Stimulated activated CD8-positive, alpha-beta memory T cell treated with anti-CD3 and anti-CD28 coated beads, Interleukin-15, amount 100 ng/mL, for 24 hours (primary cell): Measurements from ENCODE around the gene KLHL29.

ENCODE experiments used
- DNase-seq: peaks from one replicate; pipeline ENCODE4 v3.0.0-alpha.2; 2020; ENCODE audit warnings: low read depth

The KLHL29 gene

DNA sequence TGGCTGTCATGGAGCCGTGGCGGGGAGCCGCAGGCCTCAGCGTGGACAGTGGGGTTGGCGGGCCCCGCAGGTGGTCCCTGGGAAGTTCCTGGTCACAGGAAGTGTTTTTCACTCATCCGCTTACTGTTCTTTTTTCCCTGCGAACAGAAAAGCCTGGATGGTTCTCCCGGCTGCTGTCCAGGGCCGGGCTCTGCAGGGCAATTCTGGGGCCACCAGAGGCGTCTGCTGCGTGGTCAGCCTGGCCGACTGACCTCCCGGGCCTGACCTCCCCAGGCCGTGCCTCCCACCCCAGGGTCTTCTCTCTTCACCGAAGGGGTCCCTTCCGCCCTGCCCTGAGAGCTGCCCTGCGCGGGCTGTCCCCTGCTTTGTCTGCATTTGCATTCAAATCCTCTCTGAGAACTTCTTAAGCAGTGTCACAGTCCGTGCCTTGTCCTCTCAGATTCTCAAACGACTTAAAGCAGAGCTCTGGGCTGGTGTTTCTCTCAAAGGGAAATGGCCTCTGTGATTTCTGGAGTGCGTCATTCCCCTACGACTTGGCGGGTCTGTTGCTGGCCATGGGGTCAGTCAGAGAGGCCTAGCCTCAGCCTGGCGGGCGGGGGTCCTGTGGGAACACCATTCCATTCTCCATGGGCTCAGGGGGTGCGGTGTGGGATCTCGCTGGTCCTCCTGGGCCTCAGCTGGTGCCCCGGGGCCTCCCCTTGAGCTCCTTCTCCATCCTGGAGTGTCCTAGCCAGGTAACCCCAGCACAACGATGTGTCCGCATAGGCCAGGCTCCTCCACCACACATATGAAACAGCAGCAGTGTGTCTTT is 38.3 kb downstream of the KLHL29 start:
- no peak for DNase-seq

DNA sequence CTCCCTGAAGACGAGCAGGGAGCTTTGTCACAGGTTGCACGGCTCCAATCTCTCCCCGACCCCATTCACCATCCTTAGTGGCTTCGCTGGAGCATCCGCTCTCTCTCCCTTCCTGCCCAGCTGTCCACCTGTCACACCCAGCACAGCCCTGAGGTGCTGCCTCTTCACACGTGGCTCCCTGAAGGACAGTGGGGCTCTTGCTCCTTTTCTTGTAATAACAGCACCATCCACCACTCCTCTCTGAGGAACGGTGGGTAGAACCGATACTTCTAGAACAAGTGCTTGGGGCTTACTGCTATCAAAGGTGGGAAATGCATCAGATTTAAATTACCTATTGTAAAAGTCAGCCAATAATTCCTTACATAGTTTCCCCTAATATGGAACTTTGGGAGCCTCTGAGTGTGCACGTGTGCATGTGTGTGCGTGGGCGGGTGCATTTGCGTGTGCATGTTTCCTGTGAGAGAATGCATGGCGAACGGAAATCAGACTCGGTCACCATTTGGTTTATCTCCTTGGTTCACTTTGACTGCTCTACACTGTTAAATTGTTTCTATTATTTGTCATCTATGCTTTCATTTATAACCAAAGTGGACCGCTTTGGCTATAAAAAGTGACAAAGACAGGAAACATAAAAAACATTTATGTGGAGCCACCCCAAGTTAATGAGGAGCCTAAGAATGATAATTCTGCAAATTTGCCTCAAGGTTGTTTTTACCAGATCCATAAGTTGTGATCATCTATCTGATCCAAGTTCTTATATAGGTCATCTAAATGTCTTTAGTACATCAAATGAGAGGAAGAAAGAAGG is 39.1 kb downstream of the KLHL29 start:
- DNase-seq, result no peak

DNA sequence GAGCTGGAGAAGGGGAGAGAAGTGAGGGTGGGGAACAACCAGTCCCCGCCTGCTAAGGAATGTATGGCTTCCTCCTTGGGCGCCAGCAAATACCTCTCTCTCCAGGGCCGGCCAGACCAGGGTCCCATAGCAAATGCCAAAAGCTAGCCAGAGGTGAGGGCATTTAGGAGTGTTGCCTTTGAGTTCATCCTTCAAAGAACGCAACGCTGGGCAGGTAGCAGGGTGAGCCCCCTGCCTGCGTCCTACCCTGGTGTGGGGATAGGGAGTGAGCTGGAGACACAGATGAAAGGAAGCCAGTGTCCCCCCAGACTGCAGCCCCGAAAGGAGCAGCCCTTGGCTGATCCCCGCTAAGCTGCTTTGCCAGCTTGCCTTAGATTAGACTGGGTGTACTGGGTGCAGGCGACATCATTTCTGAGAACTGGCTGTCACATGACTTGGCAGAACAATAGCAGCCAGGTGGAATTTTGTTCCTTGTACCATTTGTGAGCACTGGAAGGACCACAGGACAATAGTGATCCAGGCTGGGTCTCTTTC is 40.4 kb downstream of the KLHL29 start:
- DNase-seq, result no peak

- no peak for DNase-seq
Observed at GRCh38 chr2:23425885-23426262, 40.9 kb downstream of the KLHL29 start.

DNA sequence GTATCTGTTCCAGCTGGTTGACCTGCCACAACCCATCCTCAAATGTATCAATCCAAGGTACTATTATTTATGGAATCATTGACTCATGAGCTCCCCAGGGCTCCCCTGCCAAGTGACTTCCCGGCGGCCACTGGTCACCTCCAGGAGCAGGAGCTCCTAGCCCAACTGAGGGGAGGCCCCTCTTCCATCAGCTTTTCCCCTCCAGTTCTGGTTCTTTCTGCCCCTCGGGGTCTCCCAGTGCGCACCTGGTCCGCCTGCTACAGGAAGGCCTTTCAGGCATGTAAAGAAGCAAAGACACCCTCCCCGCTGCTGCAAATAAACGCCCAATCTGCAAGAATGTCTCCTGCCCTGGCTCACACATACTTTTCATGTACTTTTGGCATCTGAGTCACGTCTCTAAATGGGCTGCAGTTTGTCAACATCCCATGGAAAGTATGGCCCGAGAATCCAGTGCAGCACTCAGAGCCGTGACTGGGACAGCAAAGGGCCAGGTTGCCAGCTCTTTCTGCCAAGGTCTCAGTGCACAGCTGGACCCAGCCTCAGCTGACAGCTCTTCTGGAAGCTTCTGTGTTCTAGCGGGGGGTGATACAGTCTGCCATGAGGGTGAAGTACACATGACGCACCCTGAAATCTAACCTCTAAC is 41.4 kb downstream of the KLHL29 start:
- no peak for DNase-seq

DNA sequence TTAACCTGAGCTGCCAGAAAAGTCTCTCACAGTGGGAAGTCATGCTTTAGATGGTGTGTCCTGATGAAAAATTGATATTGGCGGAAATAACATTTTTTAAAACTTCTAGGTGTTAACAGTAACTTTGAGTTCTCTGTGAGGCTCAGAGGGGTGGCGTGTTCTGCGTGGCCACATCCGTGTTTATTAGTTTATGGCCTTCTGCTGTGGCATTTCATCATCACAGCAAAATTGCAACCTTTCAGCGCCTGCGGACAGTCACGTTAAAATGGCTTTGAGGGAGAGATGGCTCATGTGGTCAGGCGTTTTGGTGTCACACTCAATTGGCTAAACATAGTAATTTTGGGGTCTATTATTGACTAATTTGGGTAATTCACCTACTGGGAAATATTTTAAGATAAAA is 42.4 kb downstream of the KLHL29 start:
- no peak for DNase-seq

- DNase-seq, result no peak
Observed at GRCh38 chr2:23427976-23428375, 43.0 kb downstream of the KLHL29 start.

DNA sequence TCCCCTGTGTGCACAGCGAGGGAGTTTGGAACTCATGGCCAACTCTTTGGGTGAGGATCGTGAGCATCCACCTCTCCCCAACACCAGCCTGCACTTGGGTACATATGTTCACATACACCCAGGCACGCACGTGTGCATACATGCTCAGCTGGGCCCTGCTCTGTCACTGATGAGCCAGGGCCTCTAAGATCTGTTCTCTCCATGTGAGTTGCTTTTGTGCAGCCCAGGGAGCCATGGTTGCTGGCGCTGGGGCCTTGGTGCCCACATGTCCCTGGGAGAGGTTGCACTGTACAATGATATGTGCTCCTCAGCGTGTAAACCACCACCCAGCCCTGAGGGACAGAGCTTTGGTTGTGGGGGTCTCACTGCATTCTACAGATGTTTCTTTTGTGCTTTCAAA is 44.1 kb downstream of the KLHL29 start:
- no peak for DNase-seq

DNA sequence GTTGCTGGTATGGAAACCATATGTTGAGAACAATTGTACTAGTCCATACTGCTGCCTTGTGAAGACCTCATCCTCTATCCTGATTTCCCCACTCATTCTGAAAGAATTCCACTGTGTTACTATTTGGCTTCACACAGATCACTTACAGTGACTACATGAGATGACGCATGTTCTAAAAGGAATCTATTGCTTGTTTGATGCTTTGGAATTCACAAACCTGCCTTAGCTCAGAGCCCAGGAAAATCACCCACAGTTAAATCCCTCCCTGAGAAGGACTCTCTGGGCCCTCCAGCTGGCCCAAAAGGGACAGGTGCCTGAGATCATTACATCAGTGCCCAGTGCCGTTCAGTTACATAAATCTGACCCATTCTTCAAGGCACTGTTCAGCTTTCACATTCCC is 45.3 kb downstream of the KLHL29 start:
- DNase-seq, result no peak

- DNase-seq, result no peak
Observed at GRCh38 chr2:23432531-23432930, 47.6 kb downstream of the KLHL29 start.

DNA sequence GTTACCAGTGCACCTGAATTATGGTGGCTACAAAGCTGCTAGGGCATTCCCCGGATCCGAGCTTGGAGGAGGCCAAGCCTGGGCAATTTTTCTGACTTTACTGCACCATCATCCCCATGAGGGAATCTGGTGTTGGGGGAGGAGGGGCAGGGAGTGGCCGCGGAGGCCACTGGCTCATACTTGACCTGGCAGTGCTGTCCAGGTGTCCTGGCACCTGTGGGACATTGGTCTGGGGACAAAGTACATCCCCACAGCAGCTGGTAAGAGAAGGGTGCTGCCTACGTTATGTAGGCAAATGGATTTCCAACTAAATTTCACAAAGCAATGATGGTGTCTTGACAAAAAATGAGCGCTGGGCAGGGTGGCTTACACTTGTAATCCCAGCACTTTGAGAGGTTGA is 48.3 kb downstream of the KLHL29 start:
- DNase-seq, result no peak

- no peak for DNase-seq
Observed at GRCh38 chr2:23434721-23435121, 49.7 kb downstream of the KLHL29 start.

DNA sequence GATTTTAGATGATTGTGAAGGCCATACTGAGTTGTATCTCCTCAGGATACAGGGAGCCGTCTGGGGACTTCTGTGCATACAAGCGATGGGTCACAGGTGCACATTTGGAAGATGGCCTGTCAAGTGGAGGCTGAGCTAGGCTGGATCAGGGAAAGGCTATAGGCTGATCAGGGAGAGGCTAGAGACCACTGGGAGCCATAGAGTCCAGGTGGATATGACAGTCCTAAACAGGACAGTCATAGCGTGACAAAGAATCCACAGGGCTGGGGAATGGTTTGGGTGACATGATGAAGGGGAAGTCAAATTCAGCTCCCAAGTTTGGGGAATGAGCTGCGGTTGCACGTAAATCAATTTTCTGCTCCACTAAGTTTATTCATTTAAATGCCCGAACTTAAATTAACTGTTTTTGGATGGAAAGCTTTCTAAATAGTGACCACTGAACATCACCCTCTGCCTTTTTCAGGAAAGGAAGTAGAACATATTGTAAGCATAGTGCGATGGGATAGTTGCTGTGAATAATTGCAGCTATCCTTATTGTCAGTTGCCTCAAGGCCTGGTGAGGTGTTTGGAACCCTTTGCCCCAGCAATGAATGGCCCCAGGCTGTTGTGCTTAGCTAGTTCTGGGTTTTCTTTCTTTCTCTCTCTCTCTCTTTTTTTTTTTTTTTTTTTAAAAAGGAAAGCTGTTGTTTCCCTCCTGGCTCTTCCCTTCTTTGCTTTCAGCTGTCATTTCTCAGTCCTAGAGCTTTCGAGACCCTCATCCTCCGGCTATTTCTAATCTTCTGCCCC is 50.5 kb downstream of the KLHL29 start:
- no peak for DNase-seq

GRCh38 chr2:23436346-23437098 is 51.5 kb downstream of the KLHL29 start:
- DNase-seq, result no peak

- no peak for DNase-seq
Observed at GRCh38 chr2:23441414-23441813, 56.4 kb downstream of the KLHL29 start.

- no peak for DNase-seq
Observed at GRCh38 chr2:23445450-23445868, 60.5 kb downstream of the KLHL29 start.

- no peak for DNase-seq
Observed at GRCh38 chr2:23446916-23447315, 61.9 kb downstream of the KLHL29 start.

GRCh38 chr2:23447405-23447804 is 62.4 kb downstream of the KLHL29 start:
- DNase-seq, result no peak

DNA sequence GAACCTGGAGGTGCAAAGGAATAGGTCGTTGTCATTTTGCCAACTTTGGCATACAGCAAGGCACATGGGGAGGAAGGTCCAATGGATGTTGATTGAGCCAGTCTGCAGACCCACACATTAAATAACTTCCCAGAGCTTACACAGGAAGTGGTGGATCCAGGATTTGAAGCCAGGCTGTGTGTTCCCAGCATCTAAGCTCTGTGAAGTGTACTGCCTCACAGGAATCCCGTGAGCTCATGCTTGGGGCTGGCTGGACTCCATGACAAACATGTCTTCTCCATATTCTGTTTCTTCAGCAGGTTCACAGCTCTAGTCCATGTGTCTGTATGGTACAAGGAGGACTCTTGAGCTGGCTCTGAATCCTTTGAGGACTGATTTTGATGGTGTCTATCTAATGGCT is 63.9 kb downstream of the KLHL29 start:
- DNase-seq, result no peak

GRCh38 chr2:23449413-23449812 is 64.4 kb downstream of the KLHL29 start:
- DNase-seq, result no peak

- no peak for DNase-seq
Observed at GRCh38 chr2:23449831-23450331, 64.9 kb downstream of the KLHL29 start.
